ENCODE results near the gene CA10.

Gene CA10

DNA sequence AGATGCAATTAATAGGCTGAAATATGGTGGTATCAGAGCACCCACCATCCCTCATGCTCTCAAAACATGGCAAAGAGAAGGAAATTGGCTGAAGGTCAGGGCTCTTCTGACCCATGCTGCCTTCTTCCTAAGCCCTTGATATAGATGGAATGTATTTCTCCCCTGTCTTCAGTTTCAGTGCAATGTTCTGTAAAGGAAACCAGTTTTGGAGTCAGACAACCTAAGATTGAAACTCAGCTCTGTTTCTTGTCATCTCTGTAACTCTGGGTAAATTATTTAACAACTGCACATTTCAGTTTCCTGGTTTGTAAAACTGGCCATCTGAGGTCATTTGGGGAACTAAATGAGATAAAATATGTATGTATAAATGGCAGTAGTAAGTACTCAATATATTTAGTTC is 243.9 kb downstream of the CA10 start:
- Mint-ChIP-seq H3K27ac (peak overlapping the region; percentile 21 to 67 (median 57)), H3K9me3 (no peaks in the 10 kb centered on the region), H3K36me3 (ENCODE audit: low read depth) (no peaks in the 10 kb centered on the region), H3K4me1 (peaks cover 32% of the 10 kb centered on the region), H3K27me3 (ENCODE audit: low read depth) (no peaks in the 10 kb centered on the region), H3K4me3 (no peak overlapping the region)
- TF ChIP-seq CTCF (IDR thresholded peaks at IDR 0.05; ENCODE audit: unreplicated experiment in 3 of 3): no peak

- Mint-ChIP-seq H3K27me3 (ENCODE audit: low read depth) (no peaks in the 10 kb centered on the region), H3K36me3 (ENCODE audit: low read depth) (no peaks in the 10 kb centered on the region), H3K9me3 (no peaks in the 10 kb centered on the region), H3K4me1 (peaks cover 32% of the 10 kb centered on the region), H3K27ac (peak overlapping the region in 2 of 3 experiments; percentile 57 to 67), H3K4me3 (no peak overlapping the region)
- no peak for TF ChIP-seq CTCF (IDR thresholded peaks at IDR 0.05; ENCODE audit: unreplicated experiment in 3 of 3)
Observed at GRCh38 chr17:51913491-51914205, 244.9 kb downstream of the CA10 start.

DNA sequence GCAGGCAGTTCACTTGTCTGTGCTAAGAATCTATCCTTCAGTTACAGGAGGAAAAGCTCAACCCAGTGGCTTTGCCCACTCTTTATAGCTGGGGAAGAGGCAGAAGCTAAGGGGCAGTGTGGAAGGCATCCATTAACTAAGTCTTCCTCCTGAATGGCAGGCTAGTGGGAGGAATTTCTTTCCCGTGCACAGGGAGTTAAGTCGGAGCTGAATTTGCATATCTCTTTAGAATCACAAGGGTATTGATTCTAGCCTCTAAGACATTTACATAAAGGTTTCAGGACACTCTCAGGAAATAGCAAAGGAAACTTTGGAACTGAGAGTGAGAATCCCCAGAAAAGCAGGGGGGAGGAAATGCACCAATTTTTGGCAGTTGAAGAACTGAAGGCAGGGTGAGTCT is 245.6 kb downstream of the CA10 start:
- TF ChIP-seq CTCF (IDR thresholded peaks at IDR 0.05; ENCODE audit: unreplicated experiment in 3 of 3): no peak
- H3K9me3 Mint-ChIP-seq: no peaks in the 10 kb centered on the region
- peaks cover 32% of the 10 kb centered on the region for H3K4me1 Mint-ChIP-seq
- peak overlapping the region in 1 of 3 experiments; percentile 72 for H3K27ac Mint-ChIP-seq
- H3K4me3 Mint-ChIP-seq: no peak overlapping the region
- H3K36me3 Mint-ChIP-seq (ENCODE audit: low read depth): no peaks in the 10 kb centered on the region
- H3K27me3 Mint-ChIP-seq (ENCODE audit: low read depth): no peaks in the 10 kb centered on the region

GRCh38 chr17:51911237-51911636 is 247.3 kb downstream of the CA10 start:
- Mint-ChIP-seq H3K36me3 (ENCODE audit: low read depth) (no peaks in the 10 kb centered on the region), H3K27ac (no peak overlapping the region), H3K4me3 (no peak overlapping the region), H3K9me3 (no peaks in the 10 kb centered on the region), H3K27me3 (ENCODE audit: low read depth) (peaks cover 6% of the 10 kb centered on the region), H3K4me1 (peaks cover 32% of the 10 kb centered on the region)
- no peak for TF ChIP-seq CTCF (IDR thresholded peaks at IDR 0.05; ENCODE audit: unreplicated experiment in 3 of 3)

GRCh38 chr17:51909971-51910370 is 248.5 kb downstream of the CA10 start:
- Mint-ChIP-seq H3K4me1 (peaks cover 27% of the 10 kb centered on the region), H3K4me3 (no peak overlapping the region), H3K36me3 (ENCODE audit: low read depth) (no peaks in the 10 kb centered on the region), H3K27me3 (ENCODE audit: low read depth) (peaks cover 6% of the 10 kb centered on the region), H3K9me3 (no peaks in the 10 kb centered on the region), H3K27ac (no peak overlapping the region)
- no peak for TF ChIP-seq CTCF (IDR thresholded peaks at IDR 0.05; ENCODE audit: unreplicated experiment in 3 of 3)
